Lower leg skin (tissue), 3 donors: Measurements from ENCODE around the gene GNG10.

Experiments used
- POLR2A ChIP-seq, 2 donors: fragments of 450-650 bp; IDR thresholded peaks; one replicate each; pipeline ENCODE4 v1.6.1; 2016 to 2017; ENCODE audit warnings: antibody characterized with exemption in 2 of 2, mild to moderate bottlenecking in 1 of 2, moderate library complexity in 1 of 2
- TF ChIP-seq, protein P1 (sequence below), 3 donors: fragments of 450-650 bp; IDR thresholded peaks; one replicate each; pipeline ENCODE4 v1.5.1; 2016; ENCODE audit warnings: antibody characterized with exemption in 3 of 3, mild to moderate bottlenecking in 3 of 3, moderate library complexity in 2 of 3

- TF ChIP-seq, protein P1, sequence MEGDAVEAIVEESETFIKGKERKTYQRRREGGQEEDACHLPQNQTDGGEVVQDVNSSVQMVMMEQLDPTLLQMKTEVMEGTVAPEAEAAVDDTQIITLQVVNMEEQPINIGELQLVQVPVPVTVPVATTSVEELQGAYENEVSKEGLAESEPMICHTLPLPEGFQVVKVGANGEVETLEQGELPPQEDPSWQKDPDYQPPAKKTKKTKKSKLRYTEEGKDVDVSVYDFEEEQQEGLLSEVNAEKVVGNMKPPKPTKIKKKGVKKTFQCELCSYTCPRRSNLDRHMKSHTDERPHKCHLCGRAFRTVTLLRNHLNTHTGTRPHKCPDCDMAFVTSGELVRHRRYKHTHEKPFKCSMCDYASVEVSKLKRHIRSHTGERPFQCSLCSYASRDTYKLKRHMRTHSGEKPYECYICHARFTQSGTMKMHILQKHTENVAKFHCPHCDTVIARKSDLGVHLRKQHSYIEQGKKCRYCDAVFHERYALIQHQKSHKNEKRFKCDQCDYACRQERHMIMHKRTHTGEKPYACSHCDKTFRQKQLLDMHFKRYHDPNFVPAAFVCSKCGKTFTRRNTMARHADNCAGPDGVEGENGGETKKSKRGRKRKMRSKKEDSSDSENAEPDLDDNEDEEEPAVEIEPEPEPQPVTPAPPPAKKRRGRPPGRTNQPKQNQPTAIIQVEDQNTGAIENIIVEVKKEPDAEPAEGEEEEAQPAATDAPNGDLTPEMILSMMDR (IDR thresholded peaks at IDR 0.05), result no peak
- TF ChIP-seq POLR2A (IDR thresholded peaks at IDR 0.05), result no peak
These were observed 17.8 kb downstream of the GNG10 start for GRCh38 chr9:111679199-111679598.
